K562 (cell line): ENCODE measurements around the gene GCK. TPM values are rescaled to one million over a fixed set of nuclear protein-coding genes. Genes with fewer than 3 reads are reported as not detected.

ENCODE experiments used
- FOXM1 ChIP-seq, 2 experiments: fragments of 450-650 bp in 1 of 2; sonication (generic) in 1 of 2; formaldehyde crosslinking in 1 of 2; IDR thresholded peaks; 2 replicates each; pipeline versions ENCODE4 v1.6.1 to v1.9.0; 2017 to 2022; ENCODE audit warnings: low read depth in 2 of 2, mild to moderate bottlenecking in 2 of 2, missing genetic modification reagents in 1 of 2, moderate library complexity in 1 of 2
- MYNN ChIP-seq, 2 experiments: sonication (generic); formaldehyde crosslinking in 1 of 2; IDR thresholded peaks; 2 replicates each; pipeline versions ENCODE4 v1.5.0 to v1.6.1; 2016 to 2020; ENCODE audit warnings: antibody characterized with exemption in 1 of 2, missing genetic modification reagents in 1 of 2
- NFXL1 ChIP-seq: fragments of 450-650 bp; formaldehyde crosslinking; IDR thresholded peaks from 2 replicates; pipeline ENCODE4 v1.4.0; 2021; ENCODE audit warnings: mild to moderate bottlenecking
- PTBP1 ChIP-seq: fragments of 200-400 bp; formaldehyde crosslinking; IDR thresholded peaks from 2 replicates; pipeline ENCODE4 v1.6.1; 2017; ENCODE audit warnings: low read depth, low read length
- TSHZ1 ChIP-seq: fragments of 250-450 bp; sonication (Bioruptor Pico); IDR thresholded peaks from 2 replicates; pipeline ENCODE4 v1.4.0; 2020; ENCODE audit warnings: mild to moderate bottlenecking, moderate library complexity
- polyA plus RNA-seq, 8 experiments: library from polyadenylated mRNA; depleted of rRNA in 4 of 8; stranded (reverse) in 5 of 8; unstranded in 3 of 8; fragments of >200 nt; fragmentation: Nextera tagmentation in 2 of 8; fragmentation: Illumina TruSeq in 1 of 8; extraction: Ambion mirVana in 2 of 8; extraction: Trizol in 1 of 8; gene quantifications; 2 replicates each; pipeline versions ENCODE4 v1.2.1 to v1.2.3, GENCODE V29; 2011 to 2014; ENCODE audit warnings: inconsistent platforms in 1 of 8, missing spikeins in 1 of 8
- total RNA-seq, 7 experiments: library from RNA; depleted of rRNA in 6 of 7; stranded (reverse); fragments of >200 nt in 6 of 7; fragmentation: Illumina TruSeq in 2 of 7; extraction: Trizol in 2 of 7; gene quantifications; 2 replicates each; pipeline versions ENCODE4 v1.2.1 to v1.2.3, GENCODE V29; 2011 to 2021; ENCODE audit warnings: low replicate concordance in 1 of 7
- TF ChIP-seq, protein P1 (sequence below): sonication (generic); formaldehyde crosslinking; IDR thresholded peaks from 2 replicates; pipeline ENCODE4 v1.8.1; 2023; ENCODE audit warnings: mild to moderate bottlenecking, missing genetic modification reagents

The GCK gene
- total and polyA plus RNA-seq, 9 of the 15 experiments (the other 6 are each of a cell fraction or from before 2014, with no cell fraction given), result 0.11 to 0.55 (median 0.16) TPM; not detected in 3

DNA sequence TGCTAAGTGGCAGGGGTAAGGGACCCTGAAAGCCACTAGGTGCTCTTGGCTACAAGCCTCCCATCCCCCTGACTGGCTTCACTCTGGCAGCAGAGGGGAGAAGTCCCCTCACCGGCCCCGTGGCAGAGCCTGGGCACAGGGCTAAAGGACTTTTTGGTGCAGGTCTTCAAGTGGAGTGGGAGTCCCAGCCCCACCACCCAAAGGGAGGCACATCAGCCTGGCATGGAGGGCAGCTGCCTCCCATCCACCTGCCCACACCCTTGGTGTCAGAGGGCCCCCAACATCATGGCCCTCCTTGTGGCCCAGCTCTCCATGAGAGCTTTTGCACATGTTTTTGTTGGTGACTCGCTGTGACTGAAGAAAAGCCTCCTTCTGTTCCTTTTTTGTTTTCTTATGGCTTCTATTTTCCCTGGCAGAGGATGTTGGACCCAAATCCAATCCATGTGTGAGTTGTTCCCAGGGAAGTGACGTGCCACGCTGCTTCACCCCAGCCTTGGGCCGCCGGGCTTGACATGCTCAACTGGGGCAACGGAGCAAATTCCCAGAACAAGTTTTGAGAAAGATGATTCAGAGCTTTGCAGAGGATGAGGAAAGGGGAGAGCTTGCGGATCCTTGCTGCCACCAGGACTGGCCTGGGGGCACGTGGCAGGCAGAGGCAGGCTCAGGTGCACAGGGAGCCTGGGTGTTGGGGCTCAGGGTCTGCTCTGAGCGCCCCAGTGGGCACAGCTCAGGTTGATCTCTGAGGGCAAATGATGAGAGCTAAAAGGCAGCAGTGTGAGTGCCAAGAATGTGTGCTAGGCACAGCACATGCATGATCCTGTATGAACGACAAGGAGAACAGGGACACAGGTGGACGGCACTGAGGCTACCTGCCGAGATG is 87.0 kb downstream of the GCK start (continued):
- TF ChIP-seq FOXM1 (IDR thresholded peaks at IDR 0.05; ENCODE audit: low read depth) (no peak), FOXM1 (CRISPR knock-in tag; IDR thresholded peaks at IDR 0.05; ENCODE audit: low read depth) (no peak), MYNN (IDR thresholded peaks at IDR 0.05) (no peak), MYNN (CRISPR knock-in tag; IDR thresholded peaks at IDR 0.05) (no peak), PTBP1 (no peak), TSHZ1 (CRISPR knock-in tag) (no peak), NFXL1 (CRISPR knock-in tag) (no peak)
- TF ChIP-seq, protein P1, sequence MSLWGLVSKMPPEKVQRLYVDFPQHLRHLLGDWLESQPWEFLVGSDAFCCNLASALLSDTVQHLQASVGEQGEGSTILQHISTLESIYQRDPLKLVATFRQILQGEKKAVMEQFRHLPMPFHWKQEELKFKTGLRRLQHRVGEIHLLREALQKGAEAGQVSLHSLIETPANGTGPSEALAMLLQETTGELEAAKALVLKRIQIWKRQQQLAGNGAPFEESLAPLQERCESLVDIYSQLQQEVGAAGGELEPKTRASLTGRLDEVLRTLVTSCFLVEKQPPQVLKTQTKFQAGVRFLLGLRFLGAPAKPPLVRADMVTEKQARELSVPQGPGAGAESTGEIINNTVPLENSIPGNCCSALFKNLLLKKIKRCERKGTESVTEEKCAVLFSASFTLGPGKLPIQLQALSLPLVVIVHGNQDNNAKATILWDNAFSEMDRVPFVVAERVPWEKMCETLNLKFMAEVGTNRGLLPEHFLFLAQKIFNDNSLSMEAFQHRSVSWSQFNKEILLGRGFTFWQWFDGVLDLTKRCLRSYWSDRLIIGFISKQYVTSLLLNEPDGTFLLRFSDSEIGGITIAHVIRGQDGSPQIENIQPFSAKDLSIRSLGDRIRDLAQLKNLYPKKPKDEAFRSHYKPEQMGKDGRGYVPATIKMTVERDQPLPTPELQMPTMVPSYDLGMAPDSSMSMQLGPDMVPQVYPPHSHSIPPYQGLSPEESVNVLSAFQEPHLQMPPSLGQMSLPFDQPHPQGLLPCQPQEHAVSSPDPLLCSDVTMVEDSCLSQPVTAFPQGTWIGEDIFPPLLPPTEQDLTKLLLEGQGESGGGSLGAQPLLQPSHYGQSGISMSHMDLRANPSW, result no peak
